AG04450 (cell line): ENCODE data around the gene CCL7. TPM values are rescaled to one million over a fixed set of nuclear protein-coding genes. Genes with fewer than 3 reads are reported as not detected.

Source experiments
- CTCF ChIA-PET: fragments of 300-600, 350-600 bp; formaldehyde crosslinking; extraction: SDS; loops from one replicate; lab custom pipeline; 2022; ENCODE audit warnings: antibody characterized with exemption, inconsistent platforms; lab: Charles Lee
- POLR2A ChIA-PET: fragments of 350-600 bp; formaldehyde crosslinking; extraction: SDS; loops from one replicate; lab custom pipeline; 2021; ENCODE audit warnings: antibody characterized with exemption, inconsistent platforms; lab: Yijun Ruan, JAX
- DNase-seq: peaks from one replicate; pipeline ENCODE4 v3.0.0-alpha.2; 2011; ENCODE audit warnings: low read depth, low spot score
- H3K27ac ChIP-seq: one replicate; pipeline ENCODE4 v1.5.1; 2012; ENCODE audit warnings: low read depth, low read length, control low read depth
- H3K27me3 ChIP-seq: one replicate; pipeline ENCODE4 v1.6.0; 2012; ENCODE audit warnings: low read length; ENCODE audit not compliant: control insufficient read depth, insufficient read depth
- H3K4me3 ChIP-seq: 2 replicates; pipeline ENCODE4 v1.5.1; 2011; ENCODE audit warnings: mild to moderate bottlenecking, low read depth, low read length, control low read depth
- H3K9me3 ChIP-seq: 2 replicates; pipeline ENCODE4 v1.5.1; 2012; ENCODE audit warnings: low read length; ENCODE audit not compliant: control insufficient read depth, insufficient read depth
- polyA plus RNA-seq: library from polyadenylated mRNA; depleted of rRNA; stranded (reverse); fragments of >200 nt; gene quantifications from 2 replicates; pipeline ENCODE4 v1.2.3, GENCODE V29; 2011
- TF ChIP-seq, protein P1 (sequence below): IDR thresholded peaks from 2 replicates; pipeline ENCODE4 v1.5.1; 2011; ENCODE audit warnings: low read depth, low read length, control low read depth, inconsistent platforms

CCL7 gene
- polyA plus RNA-seq, 1 experiment: 0.50 TPM

DNA sequence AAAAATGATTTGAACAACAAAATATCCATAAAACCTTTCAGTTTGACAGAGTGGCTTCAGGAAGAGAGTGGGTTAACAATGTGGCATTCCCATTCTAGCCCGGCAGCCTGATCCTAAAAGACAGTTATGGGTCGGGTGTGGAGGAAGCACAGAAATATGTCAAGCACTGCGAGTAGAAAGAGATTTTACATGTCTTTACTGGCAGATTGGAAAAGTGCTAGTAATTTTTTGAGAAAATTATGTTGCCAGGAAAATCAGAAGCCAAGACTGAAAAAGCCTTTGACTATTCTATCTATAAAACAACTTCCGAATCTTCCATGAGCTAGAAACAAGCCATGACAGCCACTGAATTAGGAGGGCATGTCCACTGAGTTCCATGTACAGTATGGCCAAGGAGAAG is 9.2 kb upstream of the CCL7 start:
- CTCF ChIA-PET: interaction anchor here (1.0 kb wide), 1 partner anchor 100 kb away, joined by 3 read pairs; no protein-coding TSS in a partner anchor
- H3K4me3 ChIP-seq: no peak overlapping the region
- TF ChIP-seq, protein P1, sequence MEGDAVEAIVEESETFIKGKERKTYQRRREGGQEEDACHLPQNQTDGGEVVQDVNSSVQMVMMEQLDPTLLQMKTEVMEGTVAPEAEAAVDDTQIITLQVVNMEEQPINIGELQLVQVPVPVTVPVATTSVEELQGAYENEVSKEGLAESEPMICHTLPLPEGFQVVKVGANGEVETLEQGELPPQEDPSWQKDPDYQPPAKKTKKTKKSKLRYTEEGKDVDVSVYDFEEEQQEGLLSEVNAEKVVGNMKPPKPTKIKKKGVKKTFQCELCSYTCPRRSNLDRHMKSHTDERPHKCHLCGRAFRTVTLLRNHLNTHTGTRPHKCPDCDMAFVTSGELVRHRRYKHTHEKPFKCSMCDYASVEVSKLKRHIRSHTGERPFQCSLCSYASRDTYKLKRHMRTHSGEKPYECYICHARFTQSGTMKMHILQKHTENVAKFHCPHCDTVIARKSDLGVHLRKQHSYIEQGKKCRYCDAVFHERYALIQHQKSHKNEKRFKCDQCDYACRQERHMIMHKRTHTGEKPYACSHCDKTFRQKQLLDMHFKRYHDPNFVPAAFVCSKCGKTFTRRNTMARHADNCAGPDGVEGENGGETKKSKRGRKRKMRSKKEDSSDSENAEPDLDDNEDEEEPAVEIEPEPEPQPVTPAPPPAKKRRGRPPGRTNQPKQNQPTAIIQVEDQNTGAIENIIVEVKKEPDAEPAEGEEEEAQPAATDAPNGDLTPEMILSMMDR: no peak
- H3K9me3 ChIP-seq: no peaks in the 10 kb centered on the region
- no peak overlapping the region for H3K27ac ChIP-seq
- POLR2A ChIA-PET: no interaction called here
- no peaks in the 10 kb centered on the region for H3K27me3 ChIP-seq
- no peak for DNase-seq

DNA sequence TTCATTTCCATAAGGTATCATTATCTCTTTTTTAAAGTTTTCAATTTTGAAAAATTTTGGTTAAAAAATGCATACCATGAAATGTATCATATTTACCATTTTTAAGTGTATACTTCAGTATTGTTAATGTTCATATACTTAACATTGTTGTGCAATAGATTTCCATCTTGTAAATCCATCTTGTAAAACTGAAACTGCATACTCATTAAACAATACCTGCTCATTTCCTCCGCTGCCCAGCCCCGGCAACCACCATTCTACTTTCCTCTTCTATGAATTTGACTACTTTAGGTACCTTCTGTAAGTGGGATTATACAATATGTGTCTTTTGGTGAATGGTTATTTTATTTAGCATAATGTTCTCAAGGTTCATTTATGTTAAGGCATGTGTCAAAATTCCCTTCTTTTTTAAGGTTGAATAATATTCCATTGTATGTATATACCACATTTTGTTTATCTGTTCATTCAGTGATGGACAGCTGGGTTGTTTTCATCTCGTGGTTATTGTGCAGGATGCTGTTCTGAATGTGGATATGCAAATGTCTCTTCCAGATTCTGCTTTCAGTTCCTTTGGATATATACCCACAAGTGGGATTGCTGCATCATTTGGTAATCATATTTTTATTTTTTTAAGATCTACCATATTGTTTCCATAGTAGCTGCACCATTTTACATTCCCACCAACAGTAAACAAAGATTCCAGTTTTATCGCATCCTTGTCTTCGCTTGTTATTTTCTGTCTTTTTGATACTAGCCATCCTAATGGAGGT is 8.3 kb upstream of the CCL7 start:
- ChIA-PET POLR2A (no interaction called here), CTCF (interaction anchor here (1.0 kb wide), 1 partner anchor 99 kb away, joined by 3 read pairs; no protein-coding TSS in a partner anchor)
- DNase-seq: no peak
- no peak overlapping the region for H3K4me3 ChIP-seq
- H3K27ac ChIP-seq: no peak overlapping the region
- no peaks in the 10 kb centered on the region for H3K9me3 ChIP-seq
- no peaks in the 10 kb centered on the region for H3K27me3 ChIP-seq
- TF ChIP-seq, protein P1: no peak

DNA sequence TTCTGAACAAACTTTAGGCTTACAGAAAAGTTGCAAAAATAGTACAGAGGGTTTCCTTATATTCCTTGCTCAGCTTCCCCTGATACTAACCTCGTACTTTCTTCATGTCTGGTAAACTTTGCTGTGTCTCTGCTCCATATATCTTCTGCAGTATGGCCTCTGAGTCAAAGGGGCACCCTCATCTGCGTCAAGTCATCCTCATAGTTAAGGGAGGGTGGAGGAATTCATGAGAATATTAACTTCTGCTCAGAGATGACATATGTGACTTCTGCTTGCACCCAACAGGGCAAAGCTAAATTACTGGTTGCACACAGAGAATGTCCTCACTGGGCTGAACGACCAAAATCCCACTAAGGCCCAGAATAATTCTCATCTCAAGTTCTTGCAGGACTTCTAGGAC is 4.3 kb upstream of the CCL7 start:
- TF ChIP-seq, protein P1: no peak

DNA sequence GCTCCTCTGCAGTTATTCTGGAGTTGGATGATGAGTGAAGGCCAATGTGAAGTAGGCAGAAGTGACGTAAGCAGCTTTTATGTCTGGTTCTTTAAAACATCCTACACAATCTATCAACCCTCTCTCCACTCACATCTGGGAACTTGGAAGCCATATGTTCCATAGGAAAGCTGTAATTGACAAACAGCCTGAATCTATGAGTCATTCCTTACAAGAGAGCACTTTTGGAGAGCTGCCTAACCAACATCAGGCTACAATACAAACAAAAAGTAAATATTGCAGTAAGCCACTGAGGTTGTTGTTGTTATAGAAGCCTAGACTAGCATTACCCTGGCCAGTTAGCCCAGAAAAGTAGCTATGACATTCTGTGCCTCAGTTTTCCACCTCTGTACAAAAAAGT is 5.9 kb downstream of the CCL7 start:
- ChIA-PET CTCF (interaction anchor here (0.9 to 7.9 kb wide), 6 partner anchors 16 to 86 kb away, joined by 3 to 73 read pairs (median 4); partner anchors contain the start of gene CCL1), POLR2A (interaction anchor here (1.2 to 2.6 kb wide), 4 partner anchors 20 to 27 kb away, joined by 6 to 12 read pairs (median 10); partner anchors contain the start of gene CCL2)
- H3K4me3 ChIP-seq: no peak overlapping the region
- TF ChIP-seq, protein P1: no peak
- peak; percentile 95 for DNase-seq
- H3K27me3 ChIP-seq: peaks cover 2% of the 10 kb centered on the region
- no peak overlapping the region for H3K27ac ChIP-seq
- H3K9me3 ChIP-seq: no peaks in the 10 kb centered on the region

More for the DNA sequence above, 4.3 kb upstream of the CCL7 start:
- CTCF ChIA-PET: interaction anchor here (2.9 kb wide), 1 partner anchor 96 kb away, joined by 13 read pairs; no protein-coding TSS in a partner anchor
- Histone ChIP-seq H3K9me3 (no peaks in the 10 kb centered on the region), H3K4me3 (no peak overlapping the region), H3K27me3 (no peaks in the 10 kb centered on the region), H3K27ac (no peak overlapping the region)
- no peak for DNase-seq
- POLR2A ChIA-PET: interaction anchor here (0.6 kb wide), 1 partner anchor 9 kb away, joined by 4 read pairs; no protein-coding TSS in a partner anchor

DNA sequence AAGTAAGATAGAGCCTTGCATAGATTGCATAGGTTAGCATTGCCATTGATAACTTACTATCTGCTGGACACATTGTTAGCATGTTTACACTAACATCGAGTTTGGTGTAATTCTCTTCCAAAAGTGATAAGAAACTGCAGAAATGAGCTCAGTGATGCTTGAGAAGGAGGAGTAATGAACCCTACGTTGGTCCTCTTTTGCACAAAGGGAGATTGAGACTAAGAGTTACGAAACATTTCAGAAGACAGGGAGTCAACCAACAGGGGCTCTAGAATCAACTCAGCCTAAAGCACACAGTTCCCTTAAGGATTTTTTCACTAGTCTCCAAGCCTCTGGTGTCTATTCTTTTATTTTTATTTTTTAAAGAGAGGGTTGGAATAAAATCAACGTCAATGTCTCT is 6.8 kb downstream of the CCL7 start:
- POLR2A ChIA-PET: interaction anchor here (1.9 to 2.6 kb wide), 2 partner anchors 21 to 24 kb away, joined by 8 to 11 read pairs; partner anchors contain the start of gene CCL2
- no peak for DNase-seq
- H3K27me3 ChIP-seq: peaks cover 2% of the 10 kb centered on the region
- no peak overlapping the region for H3K4me3 ChIP-seq
- no peak overlapping the region for H3K27ac ChIP-seq
- H3K9me3 ChIP-seq: no peaks in the 10 kb centered on the region
- CTCF ChIA-PET: interaction anchor here (0.5 to 7.9 kb wide), 2 partner anchors 71 to 85 kb away, joined by 3 to 73 read pairs; partner anchors contain the start of gene CCL1
- TF ChIP-seq, protein P1: no peak
